Upper lobe of left lung (tissue), 6 donors: ENCODE results near the gene PDSS1. TPM values are rescaled to one million over a fixed set of nuclear protein-coding genes. Genes with fewer than 3 reads are reported as not detected.

Source experiments
- ATAC-seq, 2 donors: fragments of 200-7000 bp; cut with Tn5 transposase; one replicate each; pipeline ENCODE4 v1.9.1; 2022; ENCODE audit warnings: mild to moderate bottlenecking in 2 of 2, moderate library complexity in 2 of 2; ENCODE audit not compliant: low FRiP score in 2 of 2
- DNase-seq, 2 donors: peaks; one replicate each; pipeline ENCODE4 v3.0.0-alpha.2; 2019 to 2020
- H3K27ac ChIP-seq, 4 donors: fragments of 200-600 bp; sonication (generic); one replicate each; pipeline ENCODE4 v1.5.1; 2016 to 2019
- H3K27me3 ChIP-seq, 4 donors: fragments of 200-600 bp; sonication (generic); one replicate each; pipeline ENCODE4 v1.5.1; 2017 to 2019
- H3K36me3 ChIP-seq, 4 donors: fragments of 200-600 bp; sonication (generic); one replicate each; pipeline ENCODE4 v1.5.1; 2016 to 2019
- H3K4me1 ChIP-seq, 4 donors: fragments of 200-600 bp; sonication (generic); one replicate each; pipeline ENCODE4 v1.5.1; 2018 to 2019
- H3K4me3 ChIP-seq, 4 donors: fragments of 200-600 bp; sonication (generic); one replicate each; pipeline ENCODE4 v1.5.1; 2017 to 2019; ENCODE audit warnings: mild to moderate bottlenecking in 2 of 4, moderate library complexity in 1 of 4
- H3K9me3 ChIP-seq, 4 donors: fragments of 200-600 bp; sonication (generic); one replicate each; pipeline ENCODE4 v1.5.1; 2018 to 2019
- EP300 ChIP-seq, 4 donors: sonication (generic); formaldehyde crosslinking; IDR thresholded peaks; one replicate each; pipeline ENCODE4 v1.5.1; 2017; ENCODE audit warnings: antibody characterized with exemption in 4 of 4, control low read depth in 2 of 4
- POLR2A ChIP-seq, 4 donors: fragments of 450-650 bp; IDR thresholded peaks; one replicate each; pipeline ENCODE4 v1.5.1; 2016 to 2017; ENCODE audit warnings: antibody characterized with exemption in 4 of 4, mild to moderate bottlenecking in 2 of 4
- POLR2AphosphoS5 ChIP-seq, 2 donors: sonication (generic); formaldehyde crosslinking; IDR thresholded peaks; one replicate each; pipeline ENCODE4 v1.5.1; 2017; ENCODE audit warnings: antibody characterized with exemption in 2 of 2
- WGBS, 2 donors: methylation state at CpG; one replicate each; pipeline ENCODE4 v1.1.5; 2017 to 2018; 5-methylcytosine and 5-hydroxymethylcytosine counted together
- total RNA-seq, 6 donors: library from RNA; depleted of rRNA in 4 of 6; stranded (reverse); fragments of >200 nt in 4 of 6; gene quantifications; one replicate each; pipeline versions ENCODE4 v1.1.0 to v1.2.1, GENCODE V29; 2016 to 2021
- TF ChIP-seq, protein P1 (sequence below), 6 experiments: fragments of 450-650 bp in 4 of 6; fragments of 200-600 bp in 2 of 6; sonication (generic) in 2 of 6; IDR thresholded peaks; one replicate each; pipeline ENCODE4 v1.5.1; 2016 to 2019; ENCODE audit warnings: antibody characterized with exemption in 6 of 6
- donor health status: DM: no; HTN: no; CAD: no; lungs with moderate emphysema.
- donor health status: DM: no; HTN: yes; CAD: no; lungs with severe emphysema.

PDSS1 gene
- total RNA-seq, 6 donors from 2014 or later: 2.3 to 9.4 (median 5.6) TPM

DNA sequence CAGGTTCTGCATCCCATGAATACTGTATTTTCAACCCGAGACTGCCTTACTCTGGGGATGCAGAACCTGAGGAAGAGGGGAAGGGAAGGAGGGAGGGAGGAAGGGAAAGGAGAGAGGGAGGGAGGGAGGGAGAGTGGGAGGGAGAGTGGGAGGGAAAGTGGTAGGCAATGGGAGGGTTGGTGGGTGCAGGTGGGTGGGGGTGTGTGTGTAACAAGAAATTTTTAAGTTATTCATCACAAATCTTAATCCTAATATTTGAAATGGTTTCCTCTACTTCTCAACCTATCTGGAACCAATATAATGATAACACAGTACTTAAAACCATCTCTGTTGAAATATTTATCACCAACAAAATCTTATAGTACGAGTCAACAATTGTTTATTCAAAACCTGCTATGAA, 68.0 kb downstream of the PDSS1 start:
- no peaks in the 10 kb centered on the region for H3K4me1 ChIP-seq
- no peaks in the 10 kb centered on the region for H3K27me3 ChIP-seq
- no peaks in the 10 kb centered on the region for H3K9me3 ChIP-seq
- 90 to 100% methylated on average over 2 of the region's 2 CpGs for WGBS, 2 donors
- H3K27ac ChIP-seq: no peak overlapping the region
- no peak for ATAC-seq
- H3K36me3 ChIP-seq: peaks cover 0 to 54% (median 7%) of the 10 kb centered on the region in 4 donors
- H3K4me3 ChIP-seq: no peak overlapping the region
- TF ChIP-seq POLR2AphosphoS5 (IDR thresholded peaks at IDR 0.05) (no peak), EP300 (IDR thresholded peaks at IDR 0.05) (no peak), POLR2A (IDR thresholded peaks at IDR 0.05) (no peak)
- TF ChIP-seq, protein P1, sequence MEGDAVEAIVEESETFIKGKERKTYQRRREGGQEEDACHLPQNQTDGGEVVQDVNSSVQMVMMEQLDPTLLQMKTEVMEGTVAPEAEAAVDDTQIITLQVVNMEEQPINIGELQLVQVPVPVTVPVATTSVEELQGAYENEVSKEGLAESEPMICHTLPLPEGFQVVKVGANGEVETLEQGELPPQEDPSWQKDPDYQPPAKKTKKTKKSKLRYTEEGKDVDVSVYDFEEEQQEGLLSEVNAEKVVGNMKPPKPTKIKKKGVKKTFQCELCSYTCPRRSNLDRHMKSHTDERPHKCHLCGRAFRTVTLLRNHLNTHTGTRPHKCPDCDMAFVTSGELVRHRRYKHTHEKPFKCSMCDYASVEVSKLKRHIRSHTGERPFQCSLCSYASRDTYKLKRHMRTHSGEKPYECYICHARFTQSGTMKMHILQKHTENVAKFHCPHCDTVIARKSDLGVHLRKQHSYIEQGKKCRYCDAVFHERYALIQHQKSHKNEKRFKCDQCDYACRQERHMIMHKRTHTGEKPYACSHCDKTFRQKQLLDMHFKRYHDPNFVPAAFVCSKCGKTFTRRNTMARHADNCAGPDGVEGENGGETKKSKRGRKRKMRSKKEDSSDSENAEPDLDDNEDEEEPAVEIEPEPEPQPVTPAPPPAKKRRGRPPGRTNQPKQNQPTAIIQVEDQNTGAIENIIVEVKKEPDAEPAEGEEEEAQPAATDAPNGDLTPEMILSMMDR (IDR thresholded peaks at IDR 0.05): no peak
- no peak for DNase-seq

DNA sequence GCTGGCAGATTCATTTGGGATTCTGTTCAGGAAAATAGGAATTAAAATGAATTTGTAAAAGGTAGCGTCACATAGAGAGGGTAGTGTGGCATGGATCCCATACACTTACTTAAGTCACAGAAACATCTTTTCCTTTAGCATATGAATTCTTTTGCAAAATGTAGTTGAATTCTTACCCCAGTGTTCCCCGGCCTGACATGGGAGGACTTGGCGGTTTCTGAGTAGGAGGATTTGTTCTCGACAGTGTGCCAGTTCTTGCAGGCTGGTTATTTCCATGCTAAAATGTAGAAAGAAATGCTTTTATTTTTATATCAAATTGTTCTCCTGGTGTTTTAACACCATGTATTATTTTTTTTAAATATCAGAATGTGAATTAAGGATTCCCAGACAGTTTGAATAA, 72.6 kb downstream of the PDSS1 start:
- no peaks in the 10 kb centered on the region for H3K9me3 ChIP-seq
- TF ChIP-seq EP300 (IDR thresholded peaks at IDR 0.05): no peak
- no peak for DNase-seq
- 98% methylated on average over 4 of the region's 4 CpGs for WGBS, 2 donors
- no peaks in the 10 kb centered on the region for H3K27me3 ChIP-seq
- no peaks in the 10 kb centered on the region for H3K4me1 ChIP-seq
- no peak for ATAC-seq
- no peak overlapping the region for H3K4me3 ChIP-seq
- H3K36me3 ChIP-seq: peaks cover 0 to 32% (median 5%) of the 10 kb centered on the region in 4 donors
- no peak overlapping the region for H3K27ac ChIP-seq

DNA sequence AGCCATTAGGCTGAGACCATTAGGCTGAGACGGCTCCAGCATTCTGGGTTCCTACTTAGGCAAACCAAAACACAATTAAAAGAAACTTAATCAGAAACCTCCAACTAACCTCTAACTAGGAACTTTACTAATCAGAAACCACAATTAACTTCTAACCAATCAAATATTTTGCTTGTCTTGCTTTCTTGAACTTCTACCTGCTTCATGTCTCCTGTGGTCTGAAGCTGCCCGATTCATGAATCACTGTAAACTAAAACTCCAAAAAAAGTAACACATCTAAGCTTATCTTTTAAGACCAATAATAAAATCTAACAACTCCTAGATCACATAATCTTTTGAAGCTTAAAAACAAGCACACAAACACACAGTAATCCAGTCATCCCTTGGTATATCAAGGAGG, 76.1 kb downstream of the PDSS1 start:
- TF ChIP-seq, protein P1 (IDR thresholded peaks at IDR 0.05): no peak
- no peak for TF ChIP-seq POLR2A (IDR thresholded peaks at IDR 0.05)
- no peak for TF ChIP-seq POLR2AphosphoS5 (IDR thresholded peaks at IDR 0.05)
- no peak for TF ChIP-seq EP300 (IDR thresholded peaks at IDR 0.05)
- H3K27me3 ChIP-seq: no peaks in the 10 kb centered on the region
- H3K36me3 ChIP-seq: peaks cover 0 to 9% (median 0%) of the 10 kb centered on the region in 4 donors
- WGBS, 2 donors: 86 to 93% methylated on average over 2 of the region's 2 CpGs
- H3K9me3 ChIP-seq: no peaks in the 10 kb centered on the region
- ATAC-seq: no peak
- no peak for DNase-seq
- no peak overlapping the region for H3K4me3 ChIP-seq
- H3K27ac ChIP-seq: no peak overlapping the region
- H3K4me1 ChIP-seq: peaks cover 0 to 4% (median under 1%) of the 10 kb centered on the region in 4 donors

DNA sequence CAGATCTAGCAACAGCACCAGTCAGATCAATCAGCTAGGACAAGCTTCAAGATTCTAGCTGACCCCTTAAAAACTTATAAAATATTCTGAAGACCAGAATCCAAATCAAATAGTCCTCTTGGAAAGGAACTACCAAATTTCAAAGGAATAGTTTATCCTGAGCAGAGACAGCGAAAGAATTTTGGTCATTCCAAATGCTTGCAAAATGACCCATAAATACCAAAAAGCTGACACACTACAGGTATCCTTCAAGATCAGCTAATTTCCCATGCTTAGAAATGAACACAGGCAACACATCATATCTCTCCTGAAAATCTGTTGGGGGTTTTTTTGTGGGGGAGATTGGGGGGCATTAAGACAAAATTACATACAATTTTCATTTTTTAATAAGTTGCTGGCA, 78.8 kb downstream of the PDSS1 start:
- Histone ChIP-seq H3K36me3 (no peaks in the 10 kb centered on the region), H3K4me1 (peaks cover 8 to 25% (median 10%) of the 10 kb centered on the region in 4 donors), H3K4me3 (no peak overlapping the region), H3K9me3 (no peaks in the 10 kb centered on the region), H3K27me3 (no peaks in the 10 kb centered on the region), H3K27ac (no peak overlapping the region)
- ATAC-seq (no peak), DNase-seq (no peak)
- 91 to 100% methylated on average over 1 of the region's 1 CpG for WGBS, 2 donors
- TF ChIP-seq POLR2AphosphoS5 (IDR thresholded peaks at IDR 0.05) (no peak), EP300 (IDR thresholded peaks at IDR 0.05) (no peak), POLR2A (IDR thresholded peaks at IDR 0.05) (no peak)
- TF ChIP-seq, protein P1 (IDR thresholded peaks at IDR 0.05): no peak

DNA sequence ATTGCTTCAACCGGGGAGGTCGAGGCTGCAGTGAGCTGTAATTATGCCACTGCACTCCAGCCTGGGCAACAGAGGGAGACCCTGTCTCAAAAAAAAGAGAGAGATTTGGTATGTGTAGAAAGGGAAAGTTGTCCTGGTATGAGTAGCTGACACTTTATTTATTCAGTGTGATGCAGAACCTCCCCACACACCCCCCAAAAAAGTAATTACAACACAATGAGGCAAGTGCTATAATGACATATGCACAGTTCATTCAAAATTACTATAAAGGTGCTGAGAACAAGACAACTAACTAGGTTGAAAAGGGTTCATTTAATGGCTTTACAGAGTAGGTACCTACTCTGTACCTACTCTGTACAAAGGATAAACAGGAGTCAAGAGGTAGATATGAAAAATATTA, 80.2 kb downstream of the PDSS1 start:
- ATAC-seq (no peak), DNase-seq (no peak)
- no peak for TF ChIP-seq POLR2AphosphoS5 (IDR thresholded peaks at IDR 0.05)
- no peak for TF ChIP-seq EP300 (IDR thresholded peaks at IDR 0.05)
- TF ChIP-seq, protein P1 (IDR thresholded peaks at IDR 0.05): no peak
- no peak for TF ChIP-seq POLR2A (IDR thresholded peaks at IDR 0.05)
- Histone ChIP-seq H3K27me3 (no peaks in the 10 kb centered on the region), H3K4me1 (peaks cover 16 to 36% (median 18%) of the 10 kb centered on the region in 4 donors), H3K36me3 (no peaks in the 10 kb centered on the region), H3K9me3 (no peaks in the 10 kb centered on the region), H3K4me3 (no peak overlapping the region), H3K27ac (no peak overlapping the region)
- WGBS, 2 donors: 95 to 100% methylated on average over 1 to 2 of the region's 2 CpGs
